WTC11 (cell line): ENCODE measurements around the gene FHOD3. TPM values are rescaled to one million over a fixed set of nuclear protein-coding genes. Genes with fewer than 3 reads are reported as not detected.

Experiments
- ATAC-seq: fragments of 200-7000 bp; cut with Tn5 transposase; 2 replicates; pipeline ENCODE4 v1.10.0; 2021; ENCODE audit warnings: mild to moderate bottlenecking, moderate library complexity
- Bru-seq: library from RNA; stranded (reverse); fragments of 400-500 nt; gene quantifications from one replicate; lab custom pipeline; 2021; lab: Mats Ljungman, UMichigan
- CTCF ChIA-PET: fragments of 300-600 bp; sonication (Branson Sonifier 250); formaldehyde crosslinking; loops from one replicate; lab custom pipeline; 2021; ENCODE audit warnings: antibody characterized with exemption; lab: Charles Lee
- POLR2A ChIA-PET: fragments of 350-600 bp; sonication (Branson Sonifier 250); formaldehyde crosslinking; loops from one replicate; lab custom pipeline; 2021; ENCODE audit warnings: antibody characterized with exemption; lab: Charles Lee
- DNase-seq: peaks from one replicate; pipeline ENCODE4 v3.0.0; 2021; ENCODE audit warnings: low spot score
- H3K27ac Mint-ChIP-seq: 2 replicates; pipeline ENCODE4 v1.8.0; 2021; ENCODE audit warnings: mixed read lengths
- H3K27me3 Mint-ChIP-seq: 2 replicates; pipeline ENCODE4 v1.8.0; 2021; ENCODE audit warnings: low read depth, mild to moderate bottlenecking, moderate library complexity, mixed read lengths
- H3K36me3 Mint-ChIP-seq: 2 replicates; pipeline ENCODE4 v1.8.0; 2021; ENCODE audit warnings: mixed read lengths
- H3K4me1 Mint-ChIP-seq: 2 replicates; pipeline ENCODE4 v1.8.0; 2022; ENCODE audit warnings: mixed read lengths
- H3K4me3 Mint-ChIP-seq: 2 replicates; pipeline ENCODE4 v1.8.0; 2021; ENCODE audit warnings: mild to moderate bottlenecking, moderate library complexity, mixed read lengths
- H3K9me3 Mint-ChIP-seq: 2 replicates; pipeline ENCODE4 v1.8.0; 2021; ENCODE audit warnings: mixed read lengths
- AFF4 ChIP-seq: sonication (generic); formaldehyde crosslinking; IDR thresholded peaks from 2 replicates; pipeline ENCODE4 v1.8.1; 2023; ENCODE audit warnings: mild to moderate bottlenecking, missing genetic modification reagents, borderline replicate concordance
- ETV6 ChIP-seq: sonication (generic); formaldehyde crosslinking; IDR thresholded peaks from 2 replicates; pipeline ENCODE4 v1.8.1; 2022; ENCODE audit warnings: mild to moderate bottlenecking, missing genetic modification reagents
- HMGXB4 ChIP-seq: sonication (generic); formaldehyde crosslinking; IDR thresholded peaks from 2 replicates; pipeline ENCODE4 v1.8.1; 2023; ENCODE audit warnings: mild to moderate bottlenecking, moderate library complexity, missing genetic modification reagents
- IRF1 ChIP-seq: sonication (generic); formaldehyde crosslinking; IDR thresholded peaks from 2 replicates; pipeline ENCODE4 v1.8.0; 2023; ENCODE audit warnings: missing genetic modification reagents
- IRF2 ChIP-seq: sonication (generic); formaldehyde crosslinking; IDR thresholded peaks from 2 replicates; pipeline ENCODE4 v1.8.0; 2022; ENCODE audit warnings: low read depth, missing genetic modification reagents, borderline replicate concordance
- MLX ChIP-seq: sonication (generic); formaldehyde crosslinking; IDR thresholded peaks from 2 replicates; pipeline ENCODE4 v1.8.1; 2023; ENCODE audit warnings: mild to moderate bottlenecking, missing genetic modification reagents, moderate library complexity
- MXD4 ChIP-seq: fragments of 250-450 bp; sonication (Bioruptor Pico); IDR thresholded peaks from 2 replicates; pipeline ENCODE4 v1.8.0; 2021; ENCODE audit warnings: mild to moderate bottlenecking, moderate library complexity, borderline replicate concordance
- NR1H2 ChIP-seq: sonication (generic); formaldehyde crosslinking; IDR thresholded peaks from 2 replicates; pipeline ENCODE4 v1.9.0; 2021; ENCODE audit warnings: mild to moderate bottlenecking, moderate library complexity, missing genetic modification reagents
- PRRX2 ChIP-seq: fragments of 250-450 bp; sonication (Bioruptor Pico); IDR thresholded peaks from 2 replicates; pipeline ENCODE4 v1.8.0; 2021; ENCODE audit warnings: mild to moderate bottlenecking
- SP1 ChIP-seq: sonication (generic); formaldehyde crosslinking; conservative IDR thresholded peaks from 2 replicates; pipeline ENCODE4 v1.8.1; 2022; ENCODE audit warnings: missing genetic modification reagents
- ZNF232 ChIP-seq: sonication (generic); formaldehyde crosslinking; IDR thresholded peaks from 2 replicates; pipeline ENCODE4 v1.8.0; 2022; ENCODE audit warnings: mild to moderate bottlenecking, missing genetic modification reagents
- ZNF396 ChIP-seq: fragments of 250-450 bp; sonication (Bioruptor Pico); IDR thresholded peaks from 2 replicates; pipeline ENCODE4 v1.8.0; 2021; ENCODE audit warnings: mild to moderate bottlenecking, moderate library complexity, borderline replicate concordance
- ZNF423 ChIP-seq: fragments of 250-450 bp; sonication (Bioruptor Pico); IDR thresholded peaks from 2 replicates; pipeline ENCODE4 v2.1.2; 2022; ENCODE audit warnings: mild to moderate bottlenecking, moderate library complexity
- long read RNA-seq, 3 experiments: library from RNA in 1 of 3; library from capped mRNA in 1 of 3; library from polyadenylated mRNA in 1 of 3; unstranded in 2 of 3; stranded (forward) in 1 of 3; transcript quantifications; one replicate each; pipeline ENCODE4 v2.0.0, GENCODE V29; 2021
- total RNA-seq: library from RNA; stranded (reverse); gene quantifications from 3 replicates; pipeline ENCODE4 v1.2.3, GENCODE V29; 2021
- TF ChIP-seq, protein P1 (sequence below): sonication (generic); formaldehyde crosslinking; IDR thresholded peaks from 2 replicates; pipeline ENCODE4 v1.8.1; 2022; ENCODE audit warnings: mild to moderate bottlenecking, moderate library complexity, missing genetic modification reagents
- TF ChIP-seq, protein P2 (sequence below): sonication (generic); formaldehyde crosslinking; IDR thresholded peaks from 2 replicates; pipeline ENCODE4 v1.8.1; 2023; ENCODE audit warnings: mild to moderate bottlenecking, missing genetic modification reagents, moderate library complexity

Gene FHOD3
- total RNA-seq: 3.8 to 4.8 TPM (median 4.6 TPM) in 3 replicates
- percentile 48 among the genes with signal in this experiment for Bru-seq, nascent RNA
- long read RNA-seq, experiment 1, full-length matches to known transcripts: 2 of 10 reads
- long read RNA-seq, experiment 1, partial matches to known transcripts: 1 of 10 reads
- long read RNA-seq, experiment 1, other reads (novel, unspliced or antisense): 7 of 10 reads
- long read RNA-seq, experiment 2, partial matches to known transcripts: 1 of 2 reads
- long read RNA-seq, experiment 2, other reads (novel, unspliced or antisense): 1 of 2 reads
- long read RNA-seq, experiment 3, partial matches to known transcripts: 0 of 1 reads
- long read RNA-seq, experiment 3, other reads (novel, unspliced or antisense): 1 of 1 reads

DNA sequence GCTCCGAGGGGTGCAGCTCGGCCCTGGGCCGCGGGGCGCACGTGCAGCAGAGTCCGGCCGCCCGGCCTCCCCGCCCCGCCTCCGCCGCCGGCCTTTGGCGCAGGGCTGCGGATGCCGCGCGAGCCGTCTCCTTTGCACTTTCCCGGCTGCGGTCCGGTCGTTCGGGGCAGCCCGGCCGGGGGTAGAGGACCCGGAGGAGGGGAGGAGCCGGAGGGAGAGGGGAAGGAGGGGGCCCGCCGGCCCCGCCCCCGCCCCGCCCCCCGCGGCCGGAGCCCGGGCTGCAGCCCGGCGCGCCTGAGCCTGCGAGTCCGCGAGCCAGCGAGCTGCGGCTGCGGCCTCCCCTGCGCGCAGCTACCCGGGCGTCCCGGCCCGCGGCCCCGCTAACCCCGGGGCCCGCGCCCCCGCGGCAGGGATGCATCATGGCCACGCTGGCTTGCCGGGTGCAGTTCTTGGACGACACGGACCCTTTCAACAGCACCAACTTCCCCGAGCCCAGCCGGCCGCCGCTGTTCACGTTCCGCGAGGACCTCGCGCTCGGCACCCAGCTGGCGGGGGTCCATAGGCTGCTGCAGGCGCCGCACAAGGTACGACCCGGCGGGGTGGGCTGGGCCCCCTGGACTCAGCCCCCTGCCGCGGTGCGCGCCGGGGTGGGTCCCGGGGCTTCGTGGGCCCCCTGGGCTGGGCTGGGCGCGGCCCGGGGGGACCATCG lies at the start of gene FHOD3:
FHOD3 (plus strand) TSS at position 297 of the 709 bp plus-strand sequence; CDS start at position 420, 123 bp downstream.
- peak; percentile 82 for DNase-seq
- TF ChIP-seq NR1H2 (CRISPR knock-in tag) (no peak), ETV6 (CRISPR knock-in tag) (no peak), IRF1 (CRISPR knock-in tag) (no peak), MXD4 (CRISPR knock-in tag) (no peak), IRF2 (CRISPR knock-in tag) (no peak), SP1 (CRISPR knock-in tag) (peak; percentile 67), HMGXB4 (peak; percentile 32), ZNF232 (CRISPR knock-in tag) (no peak), ZNF423 (CRISPR knock-in tag) (peak; percentile 90)
- TF ChIP-seq, protein P1, sequence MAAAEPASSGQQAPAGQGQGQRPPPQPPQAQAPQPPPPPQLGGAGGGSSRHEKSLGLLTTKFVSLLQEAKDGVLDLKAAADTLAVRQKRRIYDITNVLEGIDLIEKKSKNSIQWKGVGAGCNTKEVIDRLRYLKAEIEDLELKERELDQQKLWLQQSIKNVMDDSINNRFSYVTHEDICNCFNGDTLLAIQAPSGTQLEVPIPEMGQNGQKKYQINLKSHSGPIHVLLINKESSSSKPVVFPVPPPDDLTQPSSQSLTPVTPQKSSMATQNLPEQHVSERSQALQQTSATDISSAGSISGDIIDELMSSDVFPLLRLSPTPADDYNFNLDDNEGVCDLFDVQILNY: no peak
- TF ChIP-seq, protein P2, sequence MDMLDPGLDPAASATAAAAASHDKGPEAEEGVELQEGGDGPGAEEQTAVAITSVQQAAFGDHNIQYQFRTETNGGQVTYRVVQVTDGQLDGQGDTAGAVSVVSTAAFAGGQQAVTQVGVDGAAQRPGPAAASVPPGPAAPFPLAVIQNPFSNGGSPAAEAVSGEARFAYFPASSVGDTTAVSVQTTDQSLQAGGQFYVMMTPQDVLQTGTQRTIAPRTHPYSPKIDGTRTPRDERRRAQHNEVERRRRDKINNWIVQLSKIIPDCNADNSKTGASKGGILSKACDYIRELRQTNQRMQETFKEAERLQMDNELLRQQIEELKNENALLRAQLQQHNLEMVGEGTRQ (CRISPR knock-in tag): 0 out of 2 replicates have a peak, but pooled peaks have one; percentile 9
- TF ChIP-seq, all 79 proteins: peak for 4
- H3K27me3 Mint-ChIP-seq: peaks cover 27% of the 10 kb centered on the region
- H3K9me3 Mint-ChIP-seq: no peaks in the 10 kb centered on the region
- peak; percentile 66 for ATAC-seq
- H3K36me3 Mint-ChIP-seq: no peaks in the 10 kb centered on the region
- ChIA-PET POLR2A (interaction anchor here (1.2 kb wide), 1 partner anchor 109 kb away, joined by 6 read pairs; no protein-coding TSS in a partner anchor), CTCF (interaction anchor here (0.5 to 3.6 kb wide), 6 partner anchors 13 to 270 kb away, joined by 3 to 26 read pairs (median 5); no protein-coding TSS in a partner anchor)
- peaks cover 5% of the 10 kb centered on the region for H3K4me1 Mint-ChIP-seq
- peak within 1 kb of the TSS; percentile 43 for H3K4me3 Mint-ChIP-seq
- no peak within 1 kb of the TSS for H3K27ac Mint-ChIP-seq

- ATAC-seq (no peak), DNase-seq (no peak)
- TF ChIP-seq ZNF396 (CRISPR knock-in tag) (no peak), MLX (CRISPR knock-in tag) (no peak), IRF2 (CRISPR knock-in tag) (no peak), PRRX2 (CRISPR knock-in tag) (no peak), AFF4 (no peak)
- no peak overlapping the region for H3K4me3 Mint-ChIP-seq
- ChIA-PET POLR2A (no interaction called here), CTCF (no interaction called here)
- H3K9me3 Mint-ChIP-seq: peaks cover 21% of the 10 kb centered on the region
- H3K27me3 Mint-ChIP-seq: 0 out of 2 replicates have a peak, but pooled peaks cover under 1% of the 10 kb centered on the region
- H3K27ac Mint-ChIP-seq: no peak overlapping the region
- peaks cover 9% of the 10 kb centered on the region for H3K36me3 Mint-ChIP-seq
- H3K4me1 Mint-ChIP-seq: peaks cover 10% of the 10 kb centered on the region
Measured at GRCh38 chr18:36249392-36249791, 48.1 kb upstream of the FHOD3 start.
